HG02938 (cell line): ENCODE data around the gene CEP128.

Experiments used
- ATAC-seq: cut with Tn5 transposase; IDR thresholded peaks from one replicate; pipeline ENCODE4 v1.9.1; 2021; ENCODE audit warnings: mild to moderate bottlenecking, moderate library complexity; ENCODE audit not compliant: unreplicated experiment

Gene CEP128

GRCh38 chr14:80496090-80496489 lies 445.4 kb downstream of the CEP128 start:
- ATAC-seq, result no peak

- no peak for ATAC-seq
Observed at GRCh38 chr14:80494769-80495168, 446.8 kb downstream of the CEP128 start.

- ATAC-seq, result no peak
Observed at GRCh38 chr14:80493620-80494019, 447.9 kb downstream of the CEP128 start.

GRCh38 chr14:80491650-80492049 lies 449.9 kb downstream of the CEP128 start:
- ATAC-seq, result no peak

GRCh38 chr14:80491131-80491530 lies 450.4 kb downstream of the CEP128 start:
- peak; percentile 72 for ATAC-seq

- ATAC-seq, result no peak
Observed at GRCh38 chr14:80489513-80489912, 452.0 kb downstream of the CEP128 start.

- ATAC-seq, result no peak
Observed at GRCh38 chr14:80485764-80486163, 455.8 kb downstream of the CEP128 start.

- ATAC-seq, result no peak
Observed at GRCh38 chr14:80483331-80483730, 458.2 kb downstream of the CEP128 start.

GRCh38 chr14:80477388-80478160 lies 464.0 kb downstream of the CEP128 start:
- no peak for ATAC-seq

- ATAC-seq, result no peak
Observed at GRCh38 chr14:80475074-80475473, 466.5 kb downstream of the CEP128 start.

GRCh38 chr14:80468331-80469122 lies 473.0 kb downstream of the CEP128 start:
- no peak for ATAC-seq

GRCh38 chr14:80465546-80466220 lies 475.9 kb downstream of the CEP128 start:
- ATAC-seq, result no peak

GRCh38 chr14:80464531-80465149 lies 476.9 kb downstream of the CEP128 start:
- ATAC-seq, result no peak

- ATAC-seq, result no peak
Observed at GRCh38 chr14:80456209-80456608, 485.3 kb downstream of the CEP128 start.

- ATAC-seq, result no peak
Observed at GRCh38 chr14:80455031-80455430, 486.5 kb downstream of the CEP128 start.

GRCh38 chr14:80448267-80448666 lies 493.3 kb downstream of the CEP128 start:
- no peak for ATAC-seq

GRCh38 chr14:80447392-80447791 lies 494.1 kb downstream of the CEP128 start:
- no peak for ATAC-seq
